Natural killer cell (primary cell): ENCODE measurements around the gene RTN1. TPM values are rescaled to one million over a fixed set of nuclear protein-coding genes. Genes with fewer than 3 reads are reported as not detected.

Experiments
- ATAC-seq, 3 donors: fragments of 150-1000 bp in 2 of 3; fragments of 200-7000 bp in 1 of 3; cut with Tn5 transposase; 1 replicate in 1 of 3; 2 replicates in 2 of 3; pipeline ENCODE4 v1.10.0; 2021; ENCODE audit warnings: mild to moderate bottlenecking in 2 of 3, moderate library complexity in 2 of 3
- DNase-seq, 2 donors: peaks; one replicate each; pipeline versions ENCODE4 v3.0.0 to v3.0.0-alpha.2; 2013 to 2021; ENCODE audit warnings: mixed read lengths in 1 of 2
- H3K27ac ChIP-seq: one replicate; pipeline ENCODE4 v1.5.1; 2013; ENCODE audit warnings: mild to moderate bottlenecking, low read length
- H3K27me3 ChIP-seq: one replicate; pipeline ENCODE4 v1.6.1; 2013; ENCODE audit warnings: low read length; ENCODE audit not compliant: control insufficient read depth, insufficient read depth
- H3K36me3 ChIP-seq: one replicate; pipeline ENCODE4 v1.6.1; 2013; ENCODE audit warnings: low read length; ENCODE audit not compliant: control insufficient read depth, insufficient read depth
- H3K4me1 ChIP-seq: one replicate; pipeline ENCODE4 v1.6.1; 2013; ENCODE audit warnings: low read length; ENCODE audit not compliant: control insufficient read depth, insufficient read depth
- H3K4me3 ChIP-seq: one replicate; pipeline ENCODE4 v1.5.1; 2013; ENCODE audit warnings: low read length
- H3K9me3 ChIP-seq: one replicate; pipeline ENCODE4 v1.6.1; 2013; ENCODE audit warnings: low read length; ENCODE audit not compliant: control insufficient read depth, insufficient read depth
- H3K27ac Mint-ChIP-seq, 2 donors: one replicate each; pipeline ENCODE4 v1.8.0; 2022; ENCODE audit warnings: mild to moderate bottlenecking in 2 of 2, mixed read lengths in 2 of 2, moderate library complexity in 1 of 2
- H3K27me3 Mint-ChIP-seq, 2 donors: one replicate each; pipeline ENCODE4 v1.8.0; 2022; ENCODE audit warnings: low read depth in 2 of 2, mixed read lengths in 2 of 2
- H3K36me3 Mint-ChIP-seq: one replicate; pipeline ENCODE4 v1.8.0; 2022; ENCODE audit warnings: mixed read lengths
- H3K4me1 Mint-ChIP-seq, 2 donors: one replicate each; pipeline ENCODE4 v1.8.0; 2022; ENCODE audit warnings: mixed read lengths in 2 of 2
- H3K4me3 Mint-ChIP-seq: one replicate; pipeline ENCODE4 v1.8.0; 2022; ENCODE audit warnings: mild to moderate bottlenecking, moderate library complexity, mixed read lengths
- H3K9me3 Mint-ChIP-seq, 2 donors: one replicate each; pipeline ENCODE4 v1.8.0; 2022; ENCODE audit warnings: mixed read lengths in 2 of 2
- CTCF ChIP-seq: fragments of 200-600 bp; IDR thresholded peaks from one replicate; pipeline ENCODE4 v1.8.0; 2022; ENCODE audit warnings: antibody characterized with exemption
- WGBS: methylation state at CpG from one replicate; pipeline ENCODE4 v1.1.7; 2013; ENCODE audit warnings: missing lambda C conversion rate; ENCODE audit not compliant: insufficient coverage; 5-methylcytosine and 5-hydroxymethylcytosine counted together
- intact Hi-C: fragments of 100-400 bp; cut with micrococcal nuclease; formaldehyde crosslinking; loops from one replicate; pipeline ENCODE4 v1.14.2; 2022
- total RNA-seq, 4 donors: library from RNA; stranded (reverse); fragments of 120-200 nt in 1 of 4; gene quantifications; one replicate each; pipeline versions ENCODE4 v1.2.3 to v1.2.4, GENCODE V29; 2013 to 2022

RTN1 gene
- total RNA-seq, 3 donors from 2014 or later (not counting 1 experiment from before 2014, with no cell fraction given), result 1.9 to 3.6 (median 2.3) TPM

GRCh38 chr14:59848671-59849070, 21.9 kb downstream of the RTN1 start:
- Histone ChIP-seq H3K27ac (no peak overlapping the region), H3K36me3 (no peaks in the 10 kb centered on the region), H3K4me1 (no peaks in the 10 kb centered on the region), H3K27me3 (no peaks in the 10 kb centered on the region), H3K4me3 (no peak overlapping the region), H3K9me3 (no peaks in the 10 kb centered on the region)
- Mint-ChIP-seq H3K27me3 (peaks cover 0 to 10% of the 10 kb centered on the region in 2 donors), H3K27ac (no peak overlapping the region), H3K4me1 (no peaks in the 10 kb centered on the region), H3K9me3 (no peaks in the 10 kb centered on the region), H3K4me3 (no peak overlapping the region), H3K36me3 (no peaks in the 10 kb centered on the region)
- intact Hi-C loops, result no loop called here
- TF ChIP-seq CTCF, result no peak
- WGBS, result 88% methylated on average over 2 of the region's 3 CpGs
- no peak for DNase-seq
- ATAC-seq, result no peak

- 20% methylated on average over 3 of the region's 3 CpGs for WGBS
- Histone ChIP-seq H3K27me3 (no peaks in the 10 kb centered on the region), H3K27ac (no peak overlapping the region), H3K4me1 (no peaks in the 10 kb centered on the region), H3K36me3 (no peaks in the 10 kb centered on the region), H3K4me3 (no peak overlapping the region), H3K9me3 (no peaks in the 10 kb centered on the region)
- Mint-ChIP-seq H3K4me3 (no peak overlapping the region), H3K27me3 (peaks cover 5 to 10% of the 10 kb centered on the region in 2 donors), H3K9me3 (no peaks in the 10 kb centered on the region), H3K27ac (no peak overlapping the region), H3K4me1 (no peaks in the 10 kb centered on the region), H3K36me3 (no peaks in the 10 kb centered on the region)
- no peak for TF ChIP-seq CTCF
- DNase-seq (no peak), ATAC-seq (no peak)
- intact Hi-C loops, result no loop called here
Observed at GRCh38 chr14:59847711-59848110, 22.9 kb downstream of the RTN1 start.

GRCh38 chr14:59846595-59846994, 24.0 kb downstream of the RTN1 start:
- H3K36me3 ChIP-seq, result no peaks in the 10 kb centered on the region
- intact Hi-C loops, result no loop called here
- TF ChIP-seq CTCF, result no peak
- ATAC-seq, result no peak
- H3K4me3 Mint-ChIP-seq, result no peak overlapping the region
- no peaks in the 10 kb centered on the region for H3K36me3 Mint-ChIP-seq
- no peak overlapping the region for H3K27ac ChIP-seq
- H3K4me1 ChIP-seq, result no peaks in the 10 kb centered on the region
- no peaks in the 10 kb centered on the region for H3K4me1 Mint-ChIP-seq
- 92% methylated on average over 2 of the region's 2 CpGs for WGBS
- H3K27me3 ChIP-seq, result no peaks in the 10 kb centered on the region
- no peak overlapping the region for H3K4me3 ChIP-seq
- no peaks in the 10 kb centered on the region for H3K9me3 ChIP-seq
- H3K27me3 Mint-ChIP-seq, result peaks cover 5 to 10% of the 10 kb centered on the region in 2 donors
- DNase-seq, result no peak
- no peak overlapping the region for H3K27ac Mint-ChIP-seq
- H3K9me3 Mint-ChIP-seq, result no peaks in the 10 kb centered on the region

GRCh38 chr14:59845245-59845644, 25.3 kb downstream of the RTN1 start:
- DNase-seq (no peak), ATAC-seq (no peak)
- Mint-ChIP-seq H3K27me3 (peaks cover 5 to 10% of the 10 kb centered on the region in 2 donors), H3K4me1 (no peaks in the 10 kb centered on the region), H3K27ac (no peak overlapping the region), H3K36me3 (no peaks in the 10 kb centered on the region), H3K9me3 (no peaks in the 10 kb centered on the region), H3K4me3 (no peak overlapping the region)
- Histone ChIP-seq H3K4me3 (no peak overlapping the region), H3K27ac (no peak overlapping the region), H3K4me1 (no peaks in the 10 kb centered on the region), H3K9me3 (no peaks in the 10 kb centered on the region), H3K36me3 (no peaks in the 10 kb centered on the region), H3K27me3 (no peaks in the 10 kb centered on the region)
- TF ChIP-seq CTCF, result no peak
- WGBS, result 89% methylated on average over 3 of the region's 3 CpGs
- intact Hi-C loops, result no loop called here
